ENCODE results near the gene TFIP11.
A peak's percentile ranks its signal among the peaks of the same experiment; 100 is the strongest.

The TFIP11 gene

DNA sequence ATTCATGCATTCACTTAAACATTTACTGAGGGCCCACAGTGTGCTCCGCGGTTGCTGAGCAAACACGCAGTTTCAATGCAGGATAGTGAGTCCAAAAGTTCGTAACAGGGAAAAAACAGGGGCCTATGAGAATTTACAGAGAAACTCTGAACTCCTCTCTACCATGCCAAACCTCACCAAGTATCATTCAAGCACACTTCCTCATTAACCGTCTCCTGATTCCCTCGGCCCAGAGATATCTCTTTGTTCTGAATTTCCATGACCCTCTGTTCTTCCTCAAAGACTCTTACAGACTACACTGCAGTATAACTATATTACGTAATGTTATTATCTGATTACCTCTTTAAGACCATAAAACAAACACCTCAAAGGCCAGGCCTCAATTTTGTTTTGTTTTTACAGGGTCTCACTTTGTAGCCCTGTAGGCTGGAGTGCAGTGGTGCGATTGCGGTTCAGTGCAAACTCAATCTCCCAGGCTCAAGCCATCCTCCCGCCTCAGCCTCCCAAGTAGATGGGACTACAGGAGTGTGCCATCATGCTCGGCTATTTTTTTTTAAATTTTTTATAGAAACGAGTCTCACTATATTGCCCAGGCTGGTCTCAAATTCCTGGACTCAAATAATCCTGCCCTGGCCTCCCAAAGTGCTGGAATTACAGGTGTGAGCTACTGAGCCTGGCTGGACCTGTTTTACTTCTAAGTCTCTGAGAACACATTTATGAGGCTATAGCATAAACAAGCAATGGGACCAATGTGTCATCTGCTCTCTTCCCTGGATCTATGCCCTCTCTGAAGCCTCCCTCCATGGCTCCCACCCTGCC lies 32.3 kb downstream of the TFIP11 start:
- no peak for DNase-seq

DNA sequence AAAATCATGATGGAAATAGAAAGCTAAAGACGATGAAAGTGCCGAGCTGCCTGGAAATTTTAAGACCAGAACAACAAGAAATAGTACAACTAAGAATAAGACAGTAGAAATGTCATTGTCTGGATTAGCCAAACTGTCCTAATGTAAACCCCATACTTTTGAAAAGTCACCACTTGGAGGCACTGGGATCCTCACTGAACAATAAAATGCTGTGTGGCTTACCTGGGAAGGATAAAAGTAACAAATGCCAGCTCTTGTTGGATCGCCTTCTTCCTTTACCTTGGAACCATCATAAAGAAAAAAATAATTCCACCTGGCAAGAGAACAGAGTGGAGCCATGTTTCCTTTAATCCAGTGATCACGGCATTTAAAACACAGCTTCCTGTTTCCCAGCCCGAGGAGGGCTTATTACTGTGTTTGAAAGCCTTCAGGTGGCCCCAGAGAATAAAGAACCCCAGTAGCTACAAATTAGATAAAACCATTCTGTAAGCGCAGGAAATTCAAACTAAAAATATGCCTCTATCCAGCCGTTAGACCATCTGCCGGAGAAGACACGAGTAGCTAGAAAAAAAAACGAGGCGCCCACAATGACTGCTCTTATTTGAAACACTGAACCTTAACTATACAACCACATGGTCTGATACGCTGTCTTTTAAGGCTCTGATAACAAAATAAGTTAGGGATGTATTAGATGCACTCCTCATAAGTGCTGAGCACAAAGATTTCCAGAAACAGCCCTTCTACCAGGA lies 33.1 kb downstream of the TFIP11 start:
- DNase-seq, result no peak

DNA sequence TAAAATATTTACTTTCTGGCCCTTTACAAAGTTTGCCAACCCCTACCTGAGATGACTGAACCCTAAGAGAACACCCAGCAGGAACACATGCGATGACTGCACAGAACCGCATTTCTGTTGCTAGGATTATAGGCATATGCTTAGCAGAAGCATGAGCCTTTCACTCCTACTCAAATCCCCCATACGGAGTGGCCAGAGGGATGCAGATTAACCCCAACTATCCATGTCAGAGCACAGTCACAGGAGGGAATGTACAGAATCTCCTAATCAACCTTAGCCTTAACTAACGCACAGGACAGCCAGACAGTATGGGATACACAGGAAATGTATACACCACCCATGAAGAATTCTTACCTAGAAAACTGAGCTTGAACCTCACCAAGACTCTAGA lies 34.9 kb downstream of the TFIP11 start:
- no peak for DNase-seq

DNA sequence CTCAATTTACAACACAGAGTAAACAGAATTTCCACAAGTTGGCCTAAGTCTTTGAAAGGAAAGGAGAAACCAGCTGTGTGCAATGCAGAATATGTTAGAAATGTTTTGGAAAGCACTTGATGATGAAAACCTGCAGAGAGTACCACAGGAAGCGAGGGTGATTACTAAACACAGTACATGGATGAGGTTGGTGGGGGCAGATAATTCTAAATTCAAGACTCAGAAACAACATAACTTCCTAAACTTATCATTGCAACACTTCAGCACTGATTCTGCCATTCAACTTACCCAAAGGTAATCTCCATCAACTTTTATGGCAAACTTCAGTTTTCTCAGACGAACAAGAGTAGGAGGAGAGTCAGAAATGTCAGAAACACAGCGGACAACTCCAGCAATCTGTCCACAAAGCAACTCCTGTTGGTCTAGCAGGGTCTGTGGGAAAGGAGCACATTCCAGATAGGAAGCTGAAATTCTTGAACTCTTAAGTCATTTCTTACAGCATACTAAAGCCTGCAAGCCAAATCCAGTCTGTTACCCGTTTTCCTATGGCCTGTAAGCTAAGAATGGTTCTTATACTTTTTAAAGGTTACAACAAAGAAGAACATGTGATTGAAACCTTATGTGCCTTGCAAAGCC lies 35.5 kb downstream of the TFIP11 start:
- no peak for DNase-seq

DNA sequence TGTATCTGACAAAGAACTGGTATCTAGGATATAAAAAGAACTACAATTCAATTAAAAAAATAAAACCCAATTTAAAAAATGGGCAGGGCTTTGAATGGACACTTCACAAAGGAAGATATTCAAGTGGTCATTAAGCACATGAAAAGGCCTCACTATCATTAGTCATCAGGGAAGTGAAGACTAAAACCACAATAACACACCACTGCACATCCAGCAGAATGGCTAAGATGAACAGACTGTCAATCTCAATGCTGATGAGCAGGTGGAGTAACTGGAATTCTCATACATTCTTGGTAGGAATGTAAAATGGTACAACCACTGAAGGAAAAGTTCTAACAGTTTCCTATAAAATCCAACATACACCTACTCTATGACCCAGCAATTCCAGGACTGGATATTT lies 37.6 kb downstream of the TFIP11 start:
- no peak for DNase-seq

DNA sequence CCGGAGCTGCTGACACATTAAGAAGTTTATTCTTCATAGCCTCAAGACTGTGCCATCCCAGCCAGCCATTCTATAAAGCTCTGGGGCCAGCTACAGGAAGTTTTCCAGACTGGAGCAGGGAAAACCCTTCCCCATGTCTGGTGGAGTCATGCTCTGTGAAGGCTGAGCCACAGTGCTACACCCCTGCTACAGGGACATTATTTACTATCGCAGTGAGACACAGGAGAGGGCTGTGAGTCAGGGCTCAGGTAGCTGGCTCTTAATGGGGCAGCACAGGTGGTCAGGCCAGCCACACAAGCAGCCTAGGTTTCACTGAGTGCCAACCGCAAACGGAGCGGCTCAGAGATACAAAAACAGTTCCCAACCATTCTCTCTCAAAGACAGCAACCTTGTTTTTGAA lies 40.8 kb downstream of the TFIP11 start:
- DNase-seq, result no peak

GRCh38 chr22:26470807-26471206 lies 41.5 kb downstream of the TFIP11 start:
- DNase-seq, result no peak

- DNase-seq, result no peak
These were observed 46.1 kb downstream of the TFIP11 start for GRCh38 chr22:26466196-26466595.

DNA sequence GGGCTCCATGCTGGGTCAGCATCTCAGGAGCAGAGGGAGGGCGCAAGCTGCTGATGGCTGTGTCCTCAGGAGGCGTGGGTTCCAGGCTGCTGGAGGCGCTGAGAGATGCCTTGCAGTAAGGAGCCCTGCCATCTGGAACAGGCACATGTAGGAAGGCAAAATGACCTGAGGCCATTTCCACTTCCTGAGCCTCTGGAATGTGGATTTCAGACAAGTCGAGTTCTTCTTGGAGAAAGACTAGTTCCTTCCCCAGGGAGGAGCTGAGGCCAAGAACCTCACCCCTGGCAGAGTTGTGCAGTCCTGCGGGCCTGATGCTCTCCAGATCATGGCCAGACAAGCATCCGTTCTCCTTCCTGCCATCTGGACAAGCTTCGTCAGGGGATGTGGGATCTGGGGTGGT lies 48.0 kb downstream of the TFIP11 start:
- no peak for DNase-seq

DNA sequence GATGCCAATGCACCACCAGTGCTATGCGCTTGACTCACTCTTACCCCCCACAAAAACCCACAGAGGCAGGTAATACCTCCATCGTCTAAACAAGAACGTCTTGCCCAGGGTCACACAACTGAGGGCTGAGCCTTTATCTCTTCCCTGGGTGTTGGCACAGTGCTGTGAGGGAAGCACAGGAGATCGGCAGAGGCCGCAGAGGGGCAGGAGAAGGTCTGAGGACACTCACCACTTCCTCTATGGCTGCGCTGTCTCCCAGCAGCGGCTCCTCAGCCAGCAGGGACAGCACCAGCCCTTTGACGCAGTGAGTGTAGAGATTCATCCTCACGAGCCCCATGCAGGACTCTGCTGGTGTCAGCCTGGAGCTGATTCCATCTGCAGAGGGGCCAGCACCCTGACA lies 48.6 kb downstream of the TFIP11 start:
- DNase-seq, result no peak

GRCh38 chr22:26463101-26463661 lies 49.1 kb downstream of the TFIP11 start:
- DNase-seq, result peak in 6 of 51 donors; percentile 5 to 64 (median 22)

DNA sequence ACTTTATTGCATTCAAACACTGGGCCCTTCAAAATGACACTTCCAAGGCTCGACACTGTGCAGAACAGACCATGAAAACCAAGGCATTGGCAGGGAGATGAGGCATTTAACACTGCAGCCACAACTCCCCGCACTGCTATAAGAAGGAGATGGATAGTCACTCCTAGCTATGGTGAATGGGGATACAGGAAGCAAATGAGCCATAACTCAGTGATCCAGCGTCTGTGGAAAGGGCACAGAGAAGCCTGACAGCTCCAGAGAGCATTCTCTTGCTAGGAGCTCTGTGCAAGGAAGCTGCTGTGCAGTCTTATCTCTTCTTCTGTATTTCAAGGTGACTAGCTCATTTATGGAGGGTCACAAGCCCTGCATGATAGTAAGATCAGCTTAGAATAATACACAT lies 49.6 kb downstream of the TFIP11 start:
- no peak for DNase-seq

GRCh38 chr22:26462051-26462450 lies 50.2 kb downstream of the TFIP11 start:
- DNase-seq, result no peak

DNA sequence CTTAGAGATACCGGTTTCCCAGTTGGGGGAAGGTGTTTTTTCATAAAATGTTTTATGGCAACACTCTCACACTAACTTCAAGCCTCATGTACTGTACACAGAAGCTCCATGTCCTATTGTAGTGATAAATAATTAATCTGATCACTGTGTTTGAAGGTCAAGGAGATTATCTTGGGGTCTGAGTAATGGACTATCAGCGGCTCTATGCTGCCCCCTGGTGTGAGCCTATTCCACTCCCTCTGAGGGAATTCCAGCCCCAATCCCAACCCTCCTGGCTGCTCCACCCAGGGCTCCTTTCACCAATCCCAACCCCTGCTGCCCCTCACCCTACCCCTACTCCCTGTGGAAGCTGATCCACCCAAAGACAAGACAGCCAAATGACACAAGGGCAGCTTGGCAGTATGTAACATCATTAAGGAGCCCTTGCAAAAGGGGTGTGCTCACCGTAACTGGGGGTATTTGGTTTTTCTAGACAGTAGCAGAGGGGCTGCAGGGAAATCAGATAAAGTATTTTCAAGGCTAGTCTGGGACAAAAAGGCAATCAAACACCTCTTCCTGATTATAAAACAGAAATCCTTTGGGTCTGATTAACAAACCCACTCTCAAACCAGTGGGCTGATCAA lies 51.0 kb downstream of the TFIP11 start:
- DNase-seq, result peak in 28 of 51 donors; percentile 4 to 63 (median 22)

- DNase-seq, result no peak
These were observed 52.1 kb downstream of the TFIP11 start for GRCh38 chr22:26460202-26460601.

DNA sequence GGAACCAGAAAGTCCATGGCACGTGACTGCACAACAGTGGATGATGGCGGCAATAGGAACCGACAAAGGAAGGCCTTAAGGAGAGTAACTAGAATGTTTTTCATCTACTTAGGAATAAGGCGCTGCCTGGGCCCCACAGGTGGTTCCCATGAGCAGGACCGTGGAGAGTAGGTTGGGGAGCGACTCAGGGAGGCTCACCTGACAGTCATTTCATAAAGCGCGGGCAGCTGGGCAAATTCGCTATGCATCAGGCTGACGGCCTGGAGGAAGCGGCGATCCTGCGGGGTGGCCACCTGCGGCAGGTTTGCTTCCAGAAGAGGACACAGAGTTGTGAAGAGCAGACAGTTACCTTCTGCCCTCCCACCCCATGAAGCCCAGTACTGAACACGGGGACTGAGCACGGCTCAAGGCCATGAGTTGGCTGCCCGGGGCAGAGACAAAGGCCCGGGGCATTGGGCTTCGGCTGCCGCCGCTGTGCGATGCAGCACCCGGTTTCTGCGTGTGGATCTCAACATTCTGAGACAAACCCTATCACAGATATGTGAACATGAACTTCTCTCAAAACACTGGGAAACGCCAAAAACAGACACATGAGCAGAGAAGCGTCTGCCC lies 54.5 kb downstream of the TFIP11 start:
- DNase-seq, result no peak

GRCh38 chr22:26453812-26454500 lies 58.3 kb downstream of the TFIP11 start:
- no peak for DNase-seq

GRCh38 chr22:26453216-26453615 lies 59.1 kb downstream of the TFIP11 start:
- DNase-seq, result no peak

GRCh38 chr22:26452236-26453016 lies 59.8 kb downstream of the TFIP11 start:
- no peak for DNase-seq
